ENCODE results near the gene KCTD13.
"Not testable (repeated sequence)": the region's sequence is repeated elsewhere in the genome, so short reads cannot be mapped to it uniquely, and the experiment has no call there.

Gene KCTD13

GRCh38 chr16:29877266-29877961, 48.6 kb downstream of the KCTD13 start:
- no peak for DNase-seq

GRCh38 chr16:29876594-29877249, 49.3 kb downstream of the KCTD13 start:
- no peak for DNase-seq

- DNase-seq: no peak
These were observed 49.8 kb downstream of the KCTD13 start for GRCh38 chr16:29876217-29876593.

- no peak for DNase-seq
These were observed 50.8 kb downstream of the KCTD13 start for GRCh38 chr16:29875206-29875605.

GRCh38 chr16:29873319-29873718, 52.7 kb downstream of the KCTD13 start:
- no peak for DNase-seq

- no peak for DNase-seq
These were observed 54.0 kb downstream of the KCTD13 start for GRCh38 chr16:29871822-29872546.

- DNase-seq: not testable (repeated sequence)
These were observed 57.0 kb downstream of the KCTD13 start for GRCh38 chr16:29869067-29869466.

GRCh38 chr16:29868396-29869009, 57.5 kb downstream of the KCTD13 start:
- no peak for DNase-seq

GRCh38 chr16:29864205-29864604, 61.8 kb downstream of the KCTD13 start:
- DNase-seq: no peak

- no peak for DNase-seq
These were observed 62.4 kb downstream of the KCTD13 start for GRCh38 chr16:29863669-29863984.

GRCh38 chr16:29862884-29863668, 63.0 kb downstream of the KCTD13 start, which contains the start of gene CDIPT:
TSS of gene CDIPT (minus strand) at chr16:29863226. CDS start at chr16:29862857, 369 bp downstream.
- peak; percentile 92 for DNase-seq

GRCh38 chr16:29862383-29862883, 63.6 kb downstream of the KCTD13 start:
- no peak for DNase-seq

GRCh38 chr16:29860218-29860617, 65.8 kb downstream of the KCTD13 start:
- no peak for DNase-seq

- DNase-seq: no peak
These were observed 67.1 kb downstream of the KCTD13 start for GRCh38 chr16:29858974-29859373.

- no peak for DNase-seq
These were observed 67.7 kb downstream of the KCTD13 start for GRCh38 chr16:29858149-29858849.

GRCh38 chr16:29857133-29857760, 68.8 kb downstream of the KCTD13 start:
- no peak for DNase-seq
